CD4-positive, alpha-beta memory T cell (primary cell): ENCODE measurements around the gene CBL. TPM values are rescaled to one million over a fixed set of nuclear protein-coding genes. Genes with fewer than 3 reads are reported as not detected.

Experiments used
- CTCF ChIA-PET: fragments of 350-600 bp; sonication (Branson Sonifier 250); formaldehyde crosslinking; loops from one replicate; lab custom pipeline; 2021; ENCODE audit warnings: inconsistent platforms; ENCODE audit not compliant: partially characterized antibody; lab: Charles Lee
- POLR2A ChIA-PET: fragments of 350-600 bp; sonication (Branson Sonifier 250); formaldehyde crosslinking; loops from one replicate; lab custom pipeline; 2021; ENCODE audit not compliant: partially characterized antibody; lab: Charles Lee
- DNase-seq, 5 donors: peaks; one replicate each; pipeline versions ENCODE4 v3.0.0 to v3.0.0-alpha.2; 2020 to 2022; ENCODE audit warnings: mixed read lengths in 1 of 5
- H3K27ac ChIP-seq: one replicate; pipeline ENCODE4 v1.7.0; 2013; ENCODE audit warnings: low read depth, low read length
- H3K27me3 ChIP-seq: 2 replicates; pipeline ENCODE4 v1.7.0; 2013; ENCODE audit warnings: mild to moderate bottlenecking, low read length, moderate library complexity; ENCODE audit not compliant: insufficient read depth
- H3K36me3 ChIP-seq: 2 replicates; pipeline ENCODE4 v1.7.0; 2013; ENCODE audit warnings: mild to moderate bottlenecking, low read length, moderate library complexity; ENCODE audit not compliant: insufficient read depth
- H3K4me1 ChIP-seq: 2 replicates; pipeline ENCODE4 v1.7.0; 2013; ENCODE audit warnings: mild to moderate bottlenecking, low read length, moderate library complexity; ENCODE audit not compliant: insufficient read depth
- H3K4me3 ChIP-seq, 2 donors: one replicate each; pipeline ENCODE4 v1.7.0; 2013; ENCODE audit warnings: low read length in 2 of 2, mild to moderate bottlenecking in 1 of 2
- H3K9me3 ChIP-seq, 2 donors: one replicate each; pipeline ENCODE4 v1.7.0; 2013; ENCODE audit warnings: low read length in 2 of 2, control low read depth in 1 of 2; ENCODE audit not compliant: control insufficient read depth in 1 of 2
- H3K27ac Mint-ChIP-seq, 7 donors: one replicate each; pipeline ENCODE4 v1.8.0; 2020 to 2021; ENCODE audit warnings: mixed read lengths in 7 of 7, mild to moderate bottlenecking in 6 of 7, inconsistent platforms in 3 of 7, moderate library complexity in 3 of 7
- H3K27me3 Mint-ChIP-seq, 2 donors: one replicate each; pipeline ENCODE4 v1.8.0; 2020 to 2021; ENCODE audit warnings: mixed read lengths in 2 of 2
- H3K36me3 Mint-ChIP-seq, 2 donors: one replicate each; pipeline ENCODE4 v1.8.0; 2020 to 2021; ENCODE audit warnings: mixed read lengths in 2 of 2, inconsistent platforms in 1 of 2, mild to moderate bottlenecking in 1 of 2
- H3K4me1 Mint-ChIP-seq, 4 donors: one replicate each; pipeline ENCODE4 v1.8.0; 2020 to 2021; ENCODE audit warnings: mixed read lengths in 4 of 4, mild to moderate bottlenecking in 1 of 4
- H3K4me3 Mint-ChIP-seq, 8 donors: one replicate each; pipeline ENCODE4 v1.8.0; 2020 to 2021; ENCODE audit warnings: mixed read lengths in 8 of 8, mild to moderate bottlenecking in 7 of 8, moderate library complexity in 6 of 8, inconsistent platforms in 3 of 8
- H3K9me3 Mint-ChIP-seq, 8 donors: one replicate each; pipeline ENCODE4 v1.8.0; 2020 to 2021; ENCODE audit warnings: mixed read lengths in 8 of 8, mild to moderate bottlenecking in 5 of 8, inconsistent platforms in 3 of 8, moderate library complexity in 1 of 8
- intact Hi-C: fragments of 100-400 bp; cut with micrococcal nuclease; formaldehyde crosslinking; loops from one replicate; pipeline ENCODE4 v1.15.1; 2023
- polyA plus RNA-seq, 2 donors: library from polyadenylated mRNA; unstranded; fragments of 300-500 nt; fragmentation: Illumina TruSeq; gene quantifications; one replicate each; pipeline ENCODE4 v1.2.3, GENCODE V29; 2021
- total RNA-seq, 2 experiments: library from RNA; stranded (reverse); gene quantifications; one replicate each; pipeline ENCODE4 v1.2.3, GENCODE V29; 2021

Gene CBL
- total and polyA plus RNA-seq, 4 experiments from 2014 or later: 3.6 to 39.8 (median 27.6) TPM

GRCh38 chr11:119236490-119236889 lies 30.4 kb downstream of the CBL start:
- ChIA-PET POLR2A (interaction anchor here (0.7 to 1.3 kb wide), 2 partner anchors 10 to 31 kb away, joined by 3 to 5 read pairs; partner anchors contain the start of gene CBL), CTCF (no interaction called here)
- peaks cover 30 to 54% (median 39%) of the 10 kb centered on the region in 4 donors for H3K4me1 Mint-ChIP-seq
- peak overlapping the region in 2 of 7 donors; percentile 22 to 23 for H3K27ac Mint-ChIP-seq
- Histone ChIP-seq H3K27ac (no peak overlapping the region), H3K4me1 (peaks cover 33% of the 10 kb centered on the region), H3K9me3 (no peaks in the 10 kb centered on the region), H3K36me3 (peaks cover 7% of the 10 kb centered on the region), H3K27me3 (no peaks in the 10 kb centered on the region), H3K4me3 (no peak overlapping the region)
- DNase-seq: no peak
- peaks cover 42 to 47% of the 10 kb centered on the region in 2 donors for H3K36me3 Mint-ChIP-seq
- no peaks in the 10 kb centered on the region for H3K27me3 Mint-ChIP-seq
- H3K4me3 Mint-ChIP-seq: no peak overlapping the region
- intact Hi-C loops: no loop called here
- no peaks in the 10 kb centered on the region for H3K9me3 Mint-ChIP-seq

GRCh38 chr11:119236891-119237290 lies 30.8 kb downstream of the CBL start:
- H3K9me3 ChIP-seq: no peaks in the 10 kb centered on the region
- ChIA-PET CTCF (no interaction called here), POLR2A (interaction anchor here (0.7 to 1.3 kb wide), 2 partner anchors 11 to 31 kb away, joined by 3 to 5 read pairs; partner anchors contain the start of gene CBL)
- no peak overlapping the region for H3K27ac ChIP-seq
- intact Hi-C loops: no loop called here
- Mint-ChIP-seq H3K4me1 (peaks cover 34 to 58% (median 43%) of the 10 kb centered on the region in 4 donors), H3K36me3 (peaks cover 46 to 48% of the 10 kb centered on the region in 2 donors), H3K9me3 (no peaks in the 10 kb centered on the region), H3K27ac (peak overlapping the region in 2 of 7 donors; percentile 46 to 59), H3K27me3 (no peaks in the 10 kb centered on the region), H3K4me3 (no peak overlapping the region)
- H3K36me3 ChIP-seq: peaks cover 7% of the 10 kb centered on the region
- no peak overlapping the region for H3K4me3 ChIP-seq
- H3K27me3 ChIP-seq: no peaks in the 10 kb centered on the region
- DNase-seq: no peak
- H3K4me1 ChIP-seq: peaks cover 37% of the 10 kb centered on the region

GRCh38 chr11:119237515-119237914 lies 31.4 kb downstream of the CBL start:
- no peak overlapping the region for H3K4me3 ChIP-seq
- ChIA-PET POLR2A (interaction anchor here (1.3 kb wide), 1 partner anchor 32 kb away, joined by 5 read pairs; the partner anchor contains the start of gene CBL), CTCF (no interaction called here)
- no peak for DNase-seq
- no peaks in the 10 kb centered on the region for H3K27me3 ChIP-seq
- H3K4me1 Mint-ChIP-seq: peaks cover 36 to 59% (median 43%) of the 10 kb centered on the region in 4 donors
- H3K4me3 Mint-ChIP-seq: no peak overlapping the region
- peaks cover 43% of the 10 kb centered on the region for H3K4me1 ChIP-seq
- no peaks in the 10 kb centered on the region for H3K27me3 Mint-ChIP-seq
- intact Hi-C loops: no loop called here
- H3K36me3 ChIP-seq: peaks cover 3% of the 10 kb centered on the region
- peaks cover 45 to 48% of the 10 kb centered on the region in 2 donors for H3K36me3 Mint-ChIP-seq
- H3K9me3 ChIP-seq: no peaks in the 10 kb centered on the region
- no peaks in the 10 kb centered on the region for H3K9me3 Mint-ChIP-seq
- H3K27ac Mint-ChIP-seq: peak overlapping the region in 2 of 7 donors; percentile 41 to 48
- H3K27ac ChIP-seq: no peak overlapping the region

GRCh38 chr11:119248750-119249670 lies 42.9 kb downstream of the CBL start:
- H3K4me3 ChIP-seq: no peak overlapping the region
- H3K4me1 ChIP-seq: peaks cover 19% of the 10 kb centered on the region
- no peaks in the 10 kb centered on the region for H3K36me3 ChIP-seq
- no peaks in the 10 kb centered on the region for H3K9me3 ChIP-seq
- POLR2A ChIA-PET: interaction anchor here (1.0 to 1.5 kb wide), 3 partner anchors 15 to 43 kb away, joined by 3 to 10 read pairs (median 4); partner anchors contain the start of gene CBL
- intact Hi-C loops: loop anchor here (1.0 kb wide), 1 partner anchor 8 kb away; no protein-coding TSS in a partner anchor
- H3K27ac ChIP-seq: no peak overlapping the region
- Mint-ChIP-seq H3K36me3 (peaks cover 2 to 8% of the 10 kb centered on the region in 2 donors), H3K9me3 (no peaks in the 10 kb centered on the region), H3K4me1 (peaks cover 21 to 32% (median 23%) of the 10 kb centered on the region in 4 donors), H3K4me3 (peak overlapping the region in 2 of 8 donors; percentile 13 to 40), H3K27ac (peak overlapping the region in 4 of 7 donors; percentile 17 to 37 (median 22)), H3K27me3 (no peaks in the 10 kb centered on the region)
- CTCF ChIA-PET: interaction anchor here (0.7 to 1.5 kb wide), 5 partner anchors 13 to 44 kb away, joined by 3 to 5 read pairs (median 3); partner anchors contain the start of gene CBL
- no peak for DNase-seq
- no peaks in the 10 kb centered on the region for H3K27me3 ChIP-seq

- H3K27me3 Mint-ChIP-seq: no peaks in the 10 kb centered on the region
- Histone ChIP-seq H3K27me3 (no peaks in the 10 kb centered on the region), H3K4me3 (no peak overlapping the region), H3K9me3 (no peaks in the 10 kb centered on the region), H3K27ac (no peak overlapping the region), H3K36me3 (no peaks in the 10 kb centered on the region), H3K4me1 (peaks cover 19% of the 10 kb centered on the region)
- peaks cover 21 to 32% (median 23%) of the 10 kb centered on the region in 4 donors for H3K4me1 Mint-ChIP-seq
- POLR2A ChIA-PET: interaction anchor here (1.0 to 1.5 kb wide), 2 partner anchors 14 to 17 kb away, joined by 4 to 10 read pairs; no protein-coding TSS in a partner anchor
- no peak for DNase-seq
- intact Hi-C loops: loop anchor here (1.0 kb wide), 1 partner anchor 8 kb away; no protein-coding TSS in a partner anchor
- peaks cover under 1 to 6% of the 10 kb centered on the region in 2 donors for H3K36me3 Mint-ChIP-seq
- peak overlapping the region in 1 of 8 donors; percentile 26 for H3K4me3 Mint-ChIP-seq
- CTCF ChIA-PET: interaction anchor here (1.0 to 1.5 kb wide), 3 partner anchors 12 to 44 kb away, joined by 3 to 5 read pairs (median 5); partner anchors contain the start of gene CBL
- no peaks in the 10 kb centered on the region for H3K9me3 Mint-ChIP-seq
- H3K27ac Mint-ChIP-seq: peak overlapping the region in 5 of 7 donors; percentile 22 to 57 (median 47)
Measured at GRCh38 chr11:119249671-119250010, 43.5 kb downstream of the CBL start.

GRCh38 chr11:119251114-119251513 lies 45.0 kb downstream of the CBL start:
- Mint-ChIP-seq H3K27me3 (no peaks in the 10 kb centered on the region), H3K27ac (peak overlapping the region in 1 of 7 donors; percentile 54), H3K4me3 (no peak overlapping the region), H3K4me1 (peaks cover 26 to 36% (median 27%) of the 10 kb centered on the region in 4 donors), H3K9me3 (no peaks in the 10 kb centered on the region), H3K36me3 (peaks cover 6 to 10% of the 10 kb centered on the region in 2 donors)
- Histone ChIP-seq H3K36me3 (no peaks in the 10 kb centered on the region), H3K27ac (no peak overlapping the region), H3K4me3 (no peak overlapping the region), H3K9me3 (no peaks in the 10 kb centered on the region), H3K27me3 (no peaks in the 10 kb centered on the region), H3K4me1 (peaks cover 19% of the 10 kb centered on the region)
- ChIA-PET POLR2A (interaction anchor here (1.0 kb wide), 1 partner anchor 14 kb away, joined by 3 read pairs; no protein-coding TSS in a partner anchor), CTCF (interaction anchor here (1.1 kb wide), 3 partner anchors 28 to 45 kb away, joined by 3 to 4 read pairs (median 3); partner anchors contain the start of gene CBL)
- intact Hi-C loops: no loop called here
- no peak for DNase-seq
